Progenitor cell of endocrine pancreas (in vitro differentiated cells): ENCODE results near the gene GUCY1A2. TPM values are rescaled to one million over a fixed set of nuclear protein-coding genes. Genes with fewer than 3 reads are reported as not detected.

Experiments
- DNase-seq: peaks from one replicate; pipeline ENCODE4 v3.0.0; 2021; ENCODE audit warnings: low spot score; ENCODE audit not compliant: unreplicated experiment
- H3K27ac Mint-ChIP-seq: 2 replicates; pipeline ENCODE4 v1.8.0; 2021; ENCODE audit warnings: mild to moderate bottlenecking, moderate library complexity, mixed read lengths
- H3K27me3 Mint-ChIP-seq: 2 replicates; pipeline ENCODE4 v1.8.0; 2021; ENCODE audit warnings: mixed read lengths
- H3K36me3 Mint-ChIP-seq: 2 replicates; pipeline ENCODE4 v1.8.0; 2022; ENCODE audit warnings: mixed read lengths; ENCODE audit not compliant: insufficient read depth
- H3K4me1 Mint-ChIP-seq: 2 replicates; pipeline ENCODE4 v1.8.0; 2021; ENCODE audit warnings: low read depth, mixed read lengths
- H3K4me3 Mint-ChIP-seq: 2 replicates; pipeline ENCODE4 v1.8.0; 2021; ENCODE audit warnings: low read depth, mild to moderate bottlenecking, moderate library complexity, mixed read lengths
- H3K9me3 Mint-ChIP-seq: 2 replicates; pipeline ENCODE4 v1.8.0; 2021; ENCODE audit warnings: low read depth, mixed read lengths
- total RNA-seq: library from RNA; stranded (reverse); gene quantifications from 2 replicates; pipeline ENCODE4 v1.2.1, GENCODE V29; 2021
- TF ChIP-seq, protein P1 (sequence below): fragments of 200-600 bp; sonication (generic); IDR thresholded peaks from one replicate; pipeline ENCODE4 v1.5.0; 2021; ENCODE audit warnings: antibody characterized with exemption, mild to moderate bottlenecking; ENCODE audit not compliant: unreplicated experiment

GUCY1A2 gene
- total RNA-seq, 1 donor from 2014 or later: 38.5 TPM

DNA sequence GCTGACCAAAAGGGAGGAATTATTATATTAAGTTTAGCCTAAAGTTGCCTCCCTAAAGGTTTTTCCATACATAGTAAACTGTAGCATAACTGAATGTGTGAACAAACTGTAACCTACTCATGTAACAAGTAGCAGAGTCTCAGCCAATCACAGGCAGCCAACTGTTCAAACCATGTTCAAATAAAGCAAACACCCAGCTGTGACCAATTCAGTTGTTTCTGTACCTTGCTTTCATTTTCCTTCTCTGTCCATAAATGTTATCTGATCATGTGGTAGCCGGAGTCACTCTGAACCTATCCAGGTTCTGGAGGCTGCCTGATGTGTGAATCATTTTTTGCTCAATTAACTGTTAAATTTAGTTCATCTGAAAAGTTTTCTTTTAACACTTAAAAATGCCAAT lies 373.5 kb downstream of the GUCY1A2 start:
- no peak overlapping the region for H3K4me3 Mint-ChIP-seq
- no peak overlapping the region for H3K27ac Mint-ChIP-seq
- peaks cover 2% of the 10 kb centered on the region for H3K36me3 Mint-ChIP-seq
- no peaks in the 10 kb centered on the region for H3K27me3 Mint-ChIP-seq
- TF ChIP-seq, protein P1, sequence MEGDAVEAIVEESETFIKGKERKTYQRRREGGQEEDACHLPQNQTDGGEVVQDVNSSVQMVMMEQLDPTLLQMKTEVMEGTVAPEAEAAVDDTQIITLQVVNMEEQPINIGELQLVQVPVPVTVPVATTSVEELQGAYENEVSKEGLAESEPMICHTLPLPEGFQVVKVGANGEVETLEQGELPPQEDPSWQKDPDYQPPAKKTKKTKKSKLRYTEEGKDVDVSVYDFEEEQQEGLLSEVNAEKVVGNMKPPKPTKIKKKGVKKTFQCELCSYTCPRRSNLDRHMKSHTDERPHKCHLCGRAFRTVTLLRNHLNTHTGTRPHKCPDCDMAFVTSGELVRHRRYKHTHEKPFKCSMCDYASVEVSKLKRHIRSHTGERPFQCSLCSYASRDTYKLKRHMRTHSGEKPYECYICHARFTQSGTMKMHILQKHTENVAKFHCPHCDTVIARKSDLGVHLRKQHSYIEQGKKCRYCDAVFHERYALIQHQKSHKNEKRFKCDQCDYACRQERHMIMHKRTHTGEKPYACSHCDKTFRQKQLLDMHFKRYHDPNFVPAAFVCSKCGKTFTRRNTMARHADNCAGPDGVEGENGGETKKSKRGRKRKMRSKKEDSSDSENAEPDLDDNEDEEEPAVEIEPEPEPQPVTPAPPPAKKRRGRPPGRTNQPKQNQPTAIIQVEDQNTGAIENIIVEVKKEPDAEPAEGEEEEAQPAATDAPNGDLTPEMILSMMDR: no peak
- no peak for DNase-seq
- H3K9me3 Mint-ChIP-seq: peaks cover 11% of the 10 kb centered on the region
- H3K4me1 Mint-ChIP-seq: peaks cover 2% of the 10 kb centered on the region

DNA sequence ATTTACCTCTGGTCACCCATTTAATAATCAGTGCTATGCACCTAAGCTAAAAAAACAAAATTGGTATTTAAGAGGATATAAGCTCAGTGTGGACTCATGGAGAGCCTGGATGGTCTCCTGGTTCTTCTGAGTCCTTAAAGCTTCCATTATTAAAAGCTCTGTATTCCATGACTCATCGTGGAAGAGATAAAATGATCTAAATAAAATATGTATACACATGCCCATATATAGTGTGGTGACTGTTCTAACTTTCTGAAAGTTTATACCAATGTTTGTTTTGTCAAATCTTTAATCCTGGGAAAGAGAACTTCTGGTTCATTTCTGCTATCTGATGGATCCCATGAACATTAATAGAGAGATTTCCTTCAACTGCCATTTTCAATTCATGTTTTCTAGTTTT lies 375.9 kb downstream of the GUCY1A2 start:
- H3K4me3 Mint-ChIP-seq: no peak overlapping the region
- DNase-seq: no peak
- H3K9me3 Mint-ChIP-seq: peaks cover 13% of the 10 kb centered on the region
- peaks cover 2% of the 10 kb centered on the region for H3K36me3 Mint-ChIP-seq
- no peaks in the 10 kb centered on the region for H3K27me3 Mint-ChIP-seq
- TF ChIP-seq, protein P1: no peak
- peaks cover 2% of the 10 kb centered on the region for H3K4me1 Mint-ChIP-seq
- H3K27ac Mint-ChIP-seq: no peak overlapping the region

DNA sequence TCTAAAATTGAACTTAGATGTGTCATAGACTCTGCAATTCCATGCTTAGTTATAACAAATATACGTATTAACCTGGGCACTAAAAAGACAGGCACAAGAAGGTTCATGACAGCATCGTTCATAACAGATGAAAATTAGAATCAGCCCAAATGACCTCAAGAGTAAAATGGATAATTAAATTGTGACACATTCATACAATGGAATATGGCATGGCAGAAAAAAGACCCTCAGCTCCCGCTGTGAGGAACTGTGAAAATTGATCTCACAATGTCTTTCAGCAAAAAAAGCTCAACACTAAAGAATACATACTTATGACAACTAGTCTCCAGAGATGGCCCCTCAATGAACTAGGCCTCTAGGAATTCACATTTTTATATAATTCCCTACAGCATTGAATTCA lies 386.0 kb downstream of the GUCY1A2 start:
- H3K9me3 Mint-ChIP-seq: peaks cover 15% of the 10 kb centered on the region
- H3K27ac Mint-ChIP-seq: no peak overlapping the region
- peaks cover 4% of the 10 kb centered on the region for H3K36me3 Mint-ChIP-seq
- no peak for DNase-seq
- TF ChIP-seq, protein P1: no peak
- H3K27me3 Mint-ChIP-seq: no peaks in the 10 kb centered on the region
- H3K4me1 Mint-ChIP-seq: peaks cover 2% of the 10 kb centered on the region
- no peak overlapping the region for H3K4me3 Mint-ChIP-seq

DNA sequence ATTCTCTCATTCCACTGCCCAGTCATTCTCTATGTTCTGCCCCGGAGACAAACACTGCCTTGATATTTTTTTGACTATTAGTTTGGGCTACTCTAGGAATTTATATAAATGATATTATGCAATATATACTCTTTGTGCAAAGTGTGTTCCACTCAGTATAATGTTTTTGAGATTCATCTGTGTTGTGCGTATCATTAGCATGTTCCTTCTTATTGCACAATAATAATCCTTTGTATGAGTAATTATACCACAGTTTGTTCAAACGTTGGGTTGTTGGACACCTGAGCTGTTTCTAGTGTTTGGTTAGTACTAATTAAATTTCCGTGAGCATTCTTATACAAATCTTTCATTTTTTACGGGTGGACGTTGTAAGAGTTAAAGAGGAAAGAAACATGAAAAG lies 390.6 kb downstream of the GUCY1A2 start:
- DNase-seq: no peak
- no peaks in the 10 kb centered on the region for H3K27me3 Mint-ChIP-seq
- H3K36me3 Mint-ChIP-seq: peaks cover 3% of the 10 kb centered on the region
- H3K9me3 Mint-ChIP-seq: peaks cover 16% of the 10 kb centered on the region
- H3K4me1 Mint-ChIP-seq: no peaks in the 10 kb centered on the region
- TF ChIP-seq, protein P1: no peak
- no peak overlapping the region for H3K27ac Mint-ChIP-seq
- H3K4me3 Mint-ChIP-seq: no peak overlapping the region

DNA sequence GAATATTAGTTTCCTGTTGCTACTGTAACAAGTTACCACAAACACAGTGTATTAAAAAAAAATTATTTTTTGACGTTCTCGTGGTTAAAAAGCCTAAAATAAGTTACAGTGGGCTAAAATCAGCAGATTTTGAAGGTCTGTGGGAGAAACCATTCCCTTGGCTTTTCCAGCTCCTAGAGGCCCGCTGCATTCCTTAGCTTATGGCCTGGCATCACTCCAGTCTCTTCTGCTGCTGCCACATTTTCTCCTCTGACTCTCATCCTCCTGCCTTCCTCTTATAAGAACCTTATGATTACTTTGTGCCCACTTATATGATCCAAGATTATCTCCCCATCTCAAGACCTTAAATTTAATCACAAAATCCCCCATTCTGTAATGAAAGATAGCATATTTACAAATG lies 392.7 kb downstream of the GUCY1A2 start:
- no peak overlapping the region for H3K4me3 Mint-ChIP-seq
- no peak for DNase-seq
- peaks cover 16% of the 10 kb centered on the region for H3K9me3 Mint-ChIP-seq
- H3K27ac Mint-ChIP-seq: no peak overlapping the region
- H3K4me1 Mint-ChIP-seq: no peaks in the 10 kb centered on the region
- H3K36me3 Mint-ChIP-seq: peaks cover 3% of the 10 kb centered on the region
- H3K27me3 Mint-ChIP-seq: no peaks in the 10 kb centered on the region
- TF ChIP-seq, protein P1: no peak

DNA sequence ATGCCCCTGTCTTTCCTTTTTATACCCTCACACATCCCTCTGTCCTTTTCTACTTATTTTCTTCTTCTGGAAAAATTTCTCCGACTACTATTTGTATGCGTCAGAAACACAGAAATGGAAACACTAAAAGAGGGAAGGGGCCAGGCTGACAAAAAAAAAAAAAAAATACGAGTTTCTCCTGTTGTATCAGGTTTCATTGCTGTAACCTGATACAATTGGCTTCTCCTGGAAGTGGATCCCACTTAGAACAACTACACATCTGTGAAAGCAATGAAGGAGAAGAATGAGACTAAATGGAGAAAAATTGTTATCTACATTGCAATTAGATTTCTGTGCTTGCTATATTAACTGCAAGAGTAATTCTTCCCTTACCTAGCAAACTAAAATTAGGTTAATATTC lies 393.9 kb downstream of the GUCY1A2 start:
- H3K4me3 Mint-ChIP-seq: no peak overlapping the region
- H3K9me3 Mint-ChIP-seq: peaks cover 13% of the 10 kb centered on the region
- TF ChIP-seq, protein P1: no peak
- no peaks in the 10 kb centered on the region for H3K4me1 Mint-ChIP-seq
- H3K27me3 Mint-ChIP-seq: no peaks in the 10 kb centered on the region
- DNase-seq: no peak
- H3K36me3 Mint-ChIP-seq: peaks cover 3% of the 10 kb centered on the region
- no peak overlapping the region for H3K27ac Mint-ChIP-seq
